NCI-H1694 treated with DMSO at 0.1 percent for 48 hours (cell line): ENCODE results near the gene GSTO2.

ENCODE experiments used
- DNase-seq: peaks from one replicate; lab custom pipeline; 2025; lab: John Stamatoyannopoulos, UW

GSTO2 gene

DNA sequence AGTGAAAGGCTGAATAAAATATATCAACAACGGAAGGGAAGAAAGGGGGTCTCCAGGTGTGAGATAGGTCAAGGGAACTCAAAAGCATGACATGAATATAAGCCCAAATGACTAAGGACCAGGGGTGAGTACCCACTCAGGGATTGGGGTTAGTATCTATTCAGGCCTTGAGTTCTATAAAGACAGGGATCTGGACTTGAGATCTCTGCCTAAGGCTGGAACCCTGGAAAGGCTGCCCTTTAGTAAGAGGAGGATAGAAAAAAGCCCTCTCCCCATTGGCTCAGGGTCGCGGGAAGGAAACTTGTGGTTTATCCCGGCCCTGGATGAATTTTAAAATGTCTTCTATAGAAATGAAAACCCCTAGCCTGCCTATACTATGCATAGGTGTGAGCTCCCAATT, 71.7 kb downstream of the GSTO2 start:
- no peak for DNase-seq

GRCh38 chr10:104342941-104343411, 74.0 kb downstream of the GSTO2 start:
- no peak for DNase-seq

GRCh38 chr10:104344219-104344618, 75.2 kb downstream of the GSTO2 start:
- DNase-seq: no peak

DNA sequence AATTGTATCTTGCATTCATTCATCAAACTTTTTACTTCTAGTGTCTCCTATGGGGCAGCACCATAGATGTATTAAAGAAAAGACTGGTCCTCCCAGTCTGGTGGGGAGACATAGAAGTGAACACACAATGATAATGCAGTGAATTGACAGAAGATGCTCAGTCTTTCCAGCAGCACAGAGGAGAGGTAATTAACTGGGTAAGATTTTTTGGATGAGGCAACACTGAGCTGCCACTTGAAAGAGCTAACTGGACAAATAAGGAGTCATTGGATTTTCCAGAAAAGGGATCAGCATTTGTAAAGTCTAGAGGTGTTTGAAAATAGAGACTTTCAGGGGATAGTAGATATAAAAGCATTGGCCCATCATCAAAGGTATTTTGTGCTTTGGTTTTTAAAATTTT, 76.5 kb downstream of the GSTO2 start:
- DNase-seq: no peak

DNA sequence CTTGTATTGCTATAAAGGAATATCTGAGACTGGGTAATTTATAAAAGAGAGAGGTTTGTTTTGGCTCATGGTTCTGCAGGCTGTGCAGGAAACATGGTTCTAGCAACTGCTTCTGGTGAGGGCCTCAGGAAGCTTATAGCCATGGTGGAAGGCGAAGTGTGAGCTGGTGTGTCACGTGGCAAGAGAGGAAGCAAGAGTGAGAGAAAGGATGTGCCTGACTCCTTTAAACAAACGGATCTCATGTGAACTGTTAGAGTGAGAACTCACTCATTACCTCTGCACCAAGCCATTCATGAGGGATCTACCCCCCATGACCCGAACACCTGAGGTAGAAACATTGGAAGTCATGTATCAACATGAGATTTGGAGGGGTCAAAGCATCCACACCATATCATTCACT, 77.0 kb downstream of the GSTO2 start:
- no peak for DNase-seq

DNA sequence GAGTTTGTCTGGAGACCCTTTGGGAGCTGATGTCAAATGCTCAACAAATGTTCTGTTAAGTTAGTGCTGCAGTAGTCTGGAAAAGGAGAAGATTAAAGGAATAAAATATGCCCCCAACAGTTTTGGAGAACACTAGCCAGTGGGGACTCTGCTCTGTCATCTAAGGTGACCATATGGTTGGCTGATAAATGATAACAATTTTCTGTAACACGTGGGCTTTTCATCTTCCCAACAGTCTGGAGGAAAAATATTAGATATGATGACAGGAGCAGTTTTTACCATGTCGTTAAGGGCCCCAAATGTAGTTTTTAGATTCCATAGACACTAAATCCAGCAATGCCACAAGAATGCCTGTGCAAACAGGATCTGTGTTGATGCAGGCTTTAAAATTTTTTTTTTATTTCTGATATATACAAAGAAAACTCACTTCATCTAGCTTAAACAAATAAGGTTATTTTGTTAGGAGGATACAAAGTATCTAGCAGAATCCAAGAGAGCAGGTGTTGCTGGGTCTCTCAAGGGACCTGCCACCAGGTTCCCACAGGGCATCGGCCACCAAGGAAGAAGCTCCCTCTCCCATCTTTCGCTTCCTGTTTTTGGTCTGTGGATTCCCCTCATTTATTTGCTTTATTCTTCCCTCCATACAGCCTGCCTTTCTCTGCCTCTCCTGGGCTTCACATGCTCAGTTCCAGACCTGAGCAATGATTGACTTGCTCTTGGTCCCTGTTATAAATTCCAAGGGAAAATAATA, 78.5 kb downstream of the GSTO2 start:
- no peak for DNase-seq

DNA sequence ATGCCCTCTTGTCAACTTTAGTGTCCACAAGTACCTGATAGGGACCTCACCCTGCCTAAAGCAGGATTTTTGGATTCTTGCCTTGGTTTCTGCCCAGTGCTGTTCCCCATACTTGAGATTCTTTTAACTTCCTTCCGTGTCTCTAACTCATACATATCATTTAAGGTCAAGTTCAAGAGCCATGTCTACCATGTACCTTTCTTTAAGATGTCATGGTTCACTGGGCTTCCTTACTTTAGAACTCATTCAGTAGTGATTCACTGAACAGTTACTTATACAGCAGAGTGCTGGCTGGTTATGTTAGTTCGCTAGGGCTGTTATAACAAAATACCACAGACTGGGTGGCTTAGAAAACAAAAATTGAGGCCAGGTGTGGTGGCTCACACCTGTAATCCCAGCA, 79.6 kb downstream of the GSTO2 start:
- DNase-seq: no peak

GRCh38 chr10:104349623-104350126, 80.7 kb downstream of the GSTO2 start:
- DNase-seq: no peak

GRCh38 chr10:104350127-104350635, 81.2 kb downstream of the GSTO2 start:
- DNase-seq: peak; percentile 66

GRCh38 chr10:104351061-104351702, 82.2 kb downstream of the GSTO2 start:
- DNase-seq: no peak

DNA sequence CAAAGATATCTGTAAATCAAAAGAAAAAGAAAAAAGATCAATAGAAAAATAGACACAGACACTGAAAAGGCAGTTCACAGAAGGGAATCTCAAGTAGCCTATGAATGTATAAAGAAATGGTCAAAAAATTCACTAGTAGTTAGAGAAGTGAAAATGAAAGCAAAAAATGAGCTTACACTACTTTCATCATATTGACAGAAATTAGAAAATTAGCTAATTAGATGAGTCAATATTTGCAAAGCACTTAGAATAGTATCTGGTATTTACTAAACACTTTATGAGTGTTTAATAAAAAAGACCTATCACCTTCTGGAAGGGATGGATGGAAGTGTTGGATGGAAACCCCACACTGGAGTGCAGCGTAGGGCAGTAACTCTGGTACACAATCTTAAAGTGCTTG, 82.9 kb downstream of the GSTO2 start:
- DNase-seq: no peak

GRCh38 chr10:104353325-104354048, 84.5 kb downstream of the GSTO2 start, which contains the start of gene CFAP58:
Gene CFAP58, plus strand, starts transcription at chr10:104353833. Its CDS starts 65 bp downstream, at chr10:104353898.
- peak; percentile 56 for DNase-seq
